GM13977 (cell line): ENCODE data around the gene PGF.
"Not testable (repeated sequence)": the region's sequence is repeated elsewhere in the genome, so short reads cannot be mapped to it uniquely, and the experiment has no call there.

Experiments used
- DNase-seq: peaks from one replicate; pipeline ENCODE4 v3.0.0; 2012; ENCODE audit warnings: low spot score
- in situ Hi-C: fragments of 300-500 bp; cut with MboI; formaldehyde crosslinking; loops from one replicate; pipeline ENCODE4 v1.12.0; 2022; ENCODE audit warnings: low sequenced_read_pairs, low pct_unique_long_range_greater_than_20kb, mixed read lengths, inconsistent platforms; ENCODE audit not compliant: unreplicated experiment
- TF ChIP-seq, protein P1 (sequence below): IDR thresholded peaks from 2 replicates; pipeline ENCODE4 v1.5.1; 2012; ENCODE audit warnings: mild to moderate bottlenecking, control low read depth; ENCODE audit not compliant: insufficient read depth; ENCODE audit errors: extremely low read depth, missing control alignments

PGF gene

DNA sequence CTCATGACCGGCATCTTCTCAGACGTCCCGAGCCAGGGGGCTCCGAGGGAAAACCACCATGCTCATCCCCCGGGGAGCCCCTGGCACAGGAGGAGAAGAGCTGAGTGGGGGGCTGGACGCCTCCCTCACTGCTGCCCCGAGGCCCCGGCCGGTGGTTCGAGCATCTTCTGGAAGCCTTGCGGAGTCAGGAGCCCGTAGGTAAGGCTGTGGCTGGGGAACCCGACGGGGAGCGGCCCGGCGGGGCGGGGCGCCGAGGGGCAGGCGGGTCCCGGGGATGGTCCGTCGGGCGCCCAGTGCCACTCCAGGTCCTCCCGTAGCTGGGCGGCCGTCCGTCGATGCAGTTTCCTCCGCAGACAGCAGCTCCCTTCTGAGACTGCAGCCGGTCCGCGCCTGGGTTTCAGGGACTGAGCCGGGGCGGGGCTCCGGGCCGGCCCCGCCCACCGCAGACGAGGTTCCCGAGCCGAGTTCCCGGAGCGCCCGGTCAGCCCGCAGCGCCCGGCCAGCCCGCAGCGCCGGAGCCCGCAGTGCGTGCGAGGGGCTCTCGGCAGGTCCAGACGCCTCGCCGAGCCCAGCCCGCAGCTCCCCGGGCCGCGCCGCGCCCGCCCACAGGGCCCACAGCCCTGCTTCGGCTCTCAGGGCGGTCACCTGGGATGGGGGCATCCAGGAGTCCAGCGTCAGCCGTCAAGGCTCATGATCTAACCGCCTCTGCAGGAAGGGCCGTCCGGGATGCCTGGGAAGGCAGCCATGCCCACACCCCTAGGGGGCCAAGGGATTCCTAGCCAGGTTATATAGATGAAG lies at the start of gene PGF:
Gene PGF, minus strand, starts transcription at position 369 of the 798 bp plus-strand sequence. Its CDS starts 355 bp downstream, at position 14.
- peak; percentile 64 for DNase-seq
- in situ Hi-C loops = no loop called here
- TF ChIP-seq, protein P1, sequence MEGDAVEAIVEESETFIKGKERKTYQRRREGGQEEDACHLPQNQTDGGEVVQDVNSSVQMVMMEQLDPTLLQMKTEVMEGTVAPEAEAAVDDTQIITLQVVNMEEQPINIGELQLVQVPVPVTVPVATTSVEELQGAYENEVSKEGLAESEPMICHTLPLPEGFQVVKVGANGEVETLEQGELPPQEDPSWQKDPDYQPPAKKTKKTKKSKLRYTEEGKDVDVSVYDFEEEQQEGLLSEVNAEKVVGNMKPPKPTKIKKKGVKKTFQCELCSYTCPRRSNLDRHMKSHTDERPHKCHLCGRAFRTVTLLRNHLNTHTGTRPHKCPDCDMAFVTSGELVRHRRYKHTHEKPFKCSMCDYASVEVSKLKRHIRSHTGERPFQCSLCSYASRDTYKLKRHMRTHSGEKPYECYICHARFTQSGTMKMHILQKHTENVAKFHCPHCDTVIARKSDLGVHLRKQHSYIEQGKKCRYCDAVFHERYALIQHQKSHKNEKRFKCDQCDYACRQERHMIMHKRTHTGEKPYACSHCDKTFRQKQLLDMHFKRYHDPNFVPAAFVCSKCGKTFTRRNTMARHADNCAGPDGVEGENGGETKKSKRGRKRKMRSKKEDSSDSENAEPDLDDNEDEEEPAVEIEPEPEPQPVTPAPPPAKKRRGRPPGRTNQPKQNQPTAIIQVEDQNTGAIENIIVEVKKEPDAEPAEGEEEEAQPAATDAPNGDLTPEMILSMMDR = no peak

DNA sequence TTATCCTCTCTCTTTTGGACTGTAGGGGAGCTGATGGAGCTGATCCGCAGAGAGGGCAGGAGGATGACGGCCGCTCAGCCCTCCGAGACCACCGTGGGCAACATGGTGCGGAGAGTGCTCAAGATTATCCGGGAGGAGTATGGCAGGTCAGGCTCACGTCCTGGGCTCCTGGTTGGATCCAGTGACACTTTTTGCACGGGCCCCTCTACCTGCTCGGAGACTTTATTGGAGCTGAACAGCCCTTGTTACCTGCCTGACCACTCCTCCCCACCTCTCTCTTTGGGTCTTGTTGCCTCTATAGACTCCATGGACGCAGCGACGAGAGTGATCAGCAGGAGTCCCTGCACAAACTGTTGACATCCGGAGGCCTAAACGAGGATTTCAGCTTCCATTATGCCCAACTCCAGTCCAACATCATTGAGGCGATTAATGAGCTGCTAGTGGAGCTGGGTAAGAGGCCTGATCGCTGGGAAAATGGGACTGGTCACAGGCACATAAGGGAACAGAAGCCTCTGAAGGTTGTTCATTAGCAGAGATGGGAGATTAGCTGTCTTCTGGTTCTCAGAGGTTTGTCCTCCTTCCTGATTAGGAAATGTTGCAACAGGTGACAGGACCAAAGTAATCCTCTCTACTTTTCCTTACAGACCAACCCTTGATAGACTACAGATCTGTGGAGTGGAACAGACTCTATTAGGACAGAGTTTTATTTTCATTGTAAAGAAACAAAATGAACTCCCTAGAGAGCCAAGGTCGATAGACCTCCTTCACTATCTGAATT lies 48.0 kb upstream of the PGF start:
- TF ChIP-seq, protein P1 = no peak
- in situ Hi-C loops = no loop called here
- no peak for DNase-seq

DNA sequence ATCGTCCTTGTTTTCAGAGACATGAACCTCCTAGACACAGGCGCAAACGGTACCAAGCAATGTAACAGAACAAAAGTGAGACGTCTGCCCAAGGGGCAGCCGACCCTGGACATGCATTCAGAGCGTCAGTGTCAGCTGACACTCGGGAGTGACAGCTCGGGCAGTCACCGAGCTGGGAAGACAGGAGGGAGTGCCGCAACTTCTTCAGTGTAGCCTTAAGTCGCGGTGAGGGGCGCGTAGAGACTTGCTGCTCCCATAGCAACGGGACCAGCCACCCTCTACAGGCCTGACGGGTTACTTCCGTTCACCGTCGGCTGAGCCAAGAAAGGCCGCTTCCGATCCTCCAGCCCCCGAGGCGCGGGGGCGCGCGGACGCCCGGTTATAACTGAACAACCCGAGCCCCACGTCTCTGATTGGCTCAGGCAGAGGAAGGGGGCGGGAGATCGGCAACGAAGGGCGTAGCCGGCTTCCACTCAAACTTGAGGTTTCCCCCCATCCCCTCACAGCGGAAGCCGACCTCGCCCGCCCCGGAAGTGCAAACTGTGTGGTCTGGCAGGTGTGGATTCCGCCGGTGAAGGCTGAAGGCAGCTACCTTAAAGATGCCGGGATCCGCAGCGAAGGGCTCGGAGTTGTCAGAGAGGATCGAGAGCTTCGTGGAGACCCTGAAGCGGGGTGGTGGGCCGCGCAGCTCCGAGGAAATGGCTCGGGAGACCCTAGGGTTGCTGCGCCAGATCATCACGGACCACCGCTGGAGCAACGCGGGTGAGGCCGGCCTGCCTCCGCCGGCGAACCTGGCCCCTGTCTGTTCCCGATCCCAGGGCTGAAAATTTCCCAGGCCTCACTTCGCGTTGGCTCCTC lies 47.2 kb upstream of the PGF start, which contains the start of gene EIF2B2:
Gene EIF2B2, plus strand, starts transcription at position 530 of the 858 bp plus-strand sequence. Its CDS starts 70 bp downstream, at position 600.
- in situ Hi-C loops = no loop called here
- peak; percentile 95 for DNase-seq
- TF ChIP-seq, protein P1 = no peak

DNA sequence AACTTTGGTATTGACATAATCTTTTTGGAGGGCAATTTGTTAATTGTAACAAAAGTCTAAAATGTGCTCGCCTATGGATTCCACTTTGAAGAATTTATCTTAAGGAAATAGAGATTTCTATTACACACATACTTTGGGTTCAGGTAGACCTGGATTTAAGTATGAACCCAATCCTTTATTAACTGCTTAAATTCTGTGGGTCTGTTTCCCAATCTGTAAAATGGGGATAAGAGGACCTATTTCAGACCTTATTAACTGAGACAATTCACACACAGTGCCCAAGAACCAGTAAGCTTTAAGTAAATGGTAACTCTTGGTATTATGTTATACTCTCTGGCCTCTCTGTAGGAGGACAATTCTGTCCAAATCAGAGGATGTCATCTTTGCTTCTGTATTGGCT lies 46.5 kb upstream of the PGF start:
- TF ChIP-seq, protein P1 = no peak
- in situ Hi-C loops = no loop called here

DNA sequence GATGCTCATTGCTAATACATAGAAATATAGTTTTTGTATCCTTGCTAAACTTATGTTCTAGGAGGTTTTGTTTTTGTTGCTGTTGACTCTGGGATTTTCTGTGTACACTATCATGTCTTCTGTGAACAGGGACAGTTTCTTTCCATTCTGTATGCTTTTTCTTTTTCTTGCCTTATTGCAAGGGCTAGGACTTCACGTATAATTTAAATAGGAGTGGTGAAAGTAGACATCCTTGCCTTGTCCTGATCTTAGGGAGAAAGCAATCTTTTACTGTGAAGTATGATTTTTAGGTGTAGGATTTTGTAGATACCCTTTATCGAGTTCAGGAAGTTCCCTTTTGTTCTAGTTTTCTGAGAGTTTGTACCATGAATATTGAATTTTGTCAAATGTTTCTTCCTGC lies 45.9 kb upstream of the PGF start:
- DNase-seq = no peak
- TF ChIP-seq, protein P1 = no peak
- in situ Hi-C loops = no loop called here

More for the DNA sequence above, 46.5 kb upstream of the PGF start:
- DNase-seq = no peak

DNA sequence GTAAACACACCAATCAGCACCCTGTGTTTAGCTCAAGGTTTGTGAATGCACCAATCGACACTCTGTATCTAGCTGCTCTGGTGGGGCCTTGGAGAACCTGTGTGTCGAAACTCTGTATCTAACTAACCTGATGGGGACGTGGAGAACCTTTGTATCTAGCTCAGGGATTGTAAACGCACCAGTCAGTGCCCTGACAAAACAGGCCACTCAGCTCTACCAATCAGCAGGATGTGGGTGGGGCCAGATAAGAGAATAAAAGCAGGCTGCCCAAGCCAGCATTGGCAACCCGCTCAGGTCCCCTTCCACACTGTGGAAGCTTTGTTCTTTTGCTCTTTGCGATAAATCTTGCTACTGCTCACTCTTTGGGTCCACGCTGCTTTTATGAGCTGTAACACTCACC lies 40.4 kb upstream of the PGF start:
- in situ Hi-C loops, DNase-seq: not testable (repeated sequence)

DNA sequence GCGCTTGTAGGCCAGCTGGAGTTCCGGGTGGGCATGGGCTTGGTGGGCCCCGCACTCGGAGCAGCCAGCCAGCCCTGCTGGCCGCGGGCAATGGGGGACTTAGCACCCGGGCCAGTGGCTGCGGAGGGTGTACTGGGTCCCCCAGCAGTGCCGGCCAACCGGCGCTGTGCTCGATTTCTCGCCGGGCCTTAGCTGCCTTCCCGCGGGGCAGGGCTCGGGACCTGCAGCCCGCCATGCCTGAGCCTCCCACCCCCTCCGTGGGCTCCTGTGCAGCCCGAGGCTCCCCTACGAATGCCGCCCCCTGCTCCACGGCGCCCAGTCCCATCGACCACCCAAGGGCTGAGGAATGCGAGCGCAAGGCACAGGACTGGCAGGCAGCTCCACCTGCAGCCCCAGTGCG lies 38.8 kb upstream of the PGF start:
- DNase-seq, in situ Hi-C loops: not testable (repeated sequence)
